Astrocyte (in vitro differentiated cells and primary cell): ENCODE data around the gene ABCA4.

Experiments used
- CTCF ChIP-seq: IDR thresholded peaks from 2 replicates; pipeline ENCODE4 v1.5.1; 2011; ENCODE audit warnings: low read depth, mild to moderate bottlenecking, inconsistent platforms, low read length, moderate library complexity; ENCODE audit not compliant: insufficient read depth
- EZH2 ChIP-seq: IDR thresholded peaks from 2 replicates; pipeline ENCODE4 v1.6.1; 2012; ENCODE audit warnings: mild to moderate bottlenecking, low read length, inconsistent platforms; ENCODE audit not compliant: insufficient read depth

- TF ChIP-seq EZH2 (no peak), CTCF (no peak)
Measured at GRCh38 chr1:94132111-94132510, 11.2 kb upstream of the ABCA4 start.
